ENCODE results near the gene P4HTM. TPM values are rescaled to one million over a fixed set of nuclear protein-coding genes. Genes with fewer than 3 reads are reported as not detected.
A peak's percentile ranks its signal among the peaks of the same experiment; 100 is the strongest.

P4HTM gene, protein sequence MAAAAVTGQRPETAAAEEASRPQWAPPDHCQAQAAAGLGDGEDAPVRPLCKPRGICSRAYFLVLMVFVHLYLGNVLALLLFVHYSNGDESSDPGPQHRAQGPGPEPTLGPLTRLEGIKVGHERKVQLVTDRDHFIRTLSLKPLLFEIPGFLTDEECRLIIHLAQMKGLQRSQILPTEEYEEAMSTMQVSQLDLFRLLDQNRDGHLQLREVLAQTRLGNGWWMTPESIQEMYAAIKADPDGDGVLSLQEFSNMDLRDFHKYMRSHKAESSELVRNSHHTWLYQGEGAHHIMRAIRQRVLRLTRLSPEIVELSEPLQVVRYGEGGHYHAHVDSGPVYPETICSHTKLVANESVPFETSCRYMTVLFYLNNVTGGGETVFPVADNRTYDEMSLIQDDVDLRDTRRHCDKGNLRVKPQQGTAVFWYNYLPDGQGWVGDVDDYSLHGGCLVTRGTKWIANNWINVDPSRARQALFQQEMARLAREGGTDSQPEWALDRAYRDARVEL
- 10 to 100 TPM; 39.1 to 42.3 (median 41.2) TPM for polyA plus RNA-seq (ENCODE audit: insufficient read length in 3 of 3)

DNA sequence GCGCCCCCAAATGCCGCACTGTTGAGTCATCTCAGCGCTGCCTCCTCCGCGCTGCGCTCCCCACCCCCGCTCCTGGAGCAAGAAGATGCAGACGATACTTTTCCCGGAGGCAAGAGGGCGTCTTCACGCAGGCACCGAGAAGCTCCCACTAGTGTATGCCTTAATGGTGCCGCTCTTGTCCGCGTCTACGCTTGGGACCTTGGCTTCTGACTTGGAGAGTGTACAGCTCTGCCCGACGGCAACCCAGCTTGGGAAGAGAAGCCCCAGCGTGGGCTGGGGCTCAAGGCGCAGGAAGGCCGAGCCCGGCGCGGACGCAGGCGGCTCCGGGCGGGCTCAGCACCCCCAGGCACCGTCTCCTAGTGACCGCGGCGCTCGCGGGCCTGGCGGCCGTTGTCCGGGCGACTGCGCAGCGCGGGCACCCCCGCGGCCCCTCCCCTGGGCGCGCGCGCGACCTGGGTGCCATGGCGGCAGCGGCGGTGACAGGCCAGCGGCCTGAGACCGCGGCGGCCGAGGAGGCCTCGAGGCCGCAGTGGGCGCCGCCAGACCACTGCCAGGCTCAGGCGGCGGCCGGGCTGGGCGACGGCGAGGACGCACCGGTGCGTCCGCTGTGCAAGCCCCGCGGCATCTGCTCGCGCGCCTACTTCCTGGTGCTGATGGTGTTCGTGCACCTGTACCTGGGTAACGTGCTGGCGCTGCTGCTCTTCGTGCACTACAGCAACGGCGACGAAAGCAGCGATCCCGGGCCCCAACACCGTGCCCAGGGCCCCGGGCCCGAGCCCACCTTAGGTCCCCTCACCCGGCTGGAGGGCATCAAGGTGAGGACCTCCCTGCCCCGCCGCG lies at the start of gene P4HTM:
P4HTM (plus strand) TSS at position 446 of the 840 bp plus-strand sequence; CDS start at position 462, 16 bp downstream.
- DNase-seq (ENCODE audit: low read depth in 3 of 3, low spot score in 2 of 3), result peak; percentile 80

GRCh38 chr3:48945432-48945831 lies 44.6 kb upstream of the P4HTM start:
- DNase-seq (ENCODE audit: low read depth in 3 of 3, low spot score in 2 of 3), result no peak

- DNase-seq (ENCODE audit: low read depth in 3 of 3, low spot score in 2 of 3), result no peak
Measured at GRCh38 chr3:48945891-48946549, 44.0 kb upstream of the P4HTM start.

DNA sequence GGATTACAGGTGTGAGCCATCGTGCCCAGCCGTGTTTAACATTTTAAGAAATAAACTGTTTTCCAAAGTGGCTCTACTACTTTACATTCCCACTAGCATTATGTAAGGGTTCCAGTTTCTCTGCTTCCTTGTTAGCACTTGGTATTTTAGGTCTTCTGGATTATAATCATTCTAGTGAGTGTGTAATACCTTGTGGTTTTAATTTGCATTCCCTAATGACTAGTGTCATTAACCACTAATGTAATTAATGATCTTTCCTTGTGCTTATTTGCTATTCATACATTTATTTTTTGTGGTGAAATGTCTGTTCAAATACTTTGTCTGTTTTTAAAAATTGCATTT lies 40.7 kb upstream of the P4HTM start:
- no peak for DNase-seq (ENCODE audit: low read depth in 3 of 3, low spot score in 2 of 3)

DNA sequence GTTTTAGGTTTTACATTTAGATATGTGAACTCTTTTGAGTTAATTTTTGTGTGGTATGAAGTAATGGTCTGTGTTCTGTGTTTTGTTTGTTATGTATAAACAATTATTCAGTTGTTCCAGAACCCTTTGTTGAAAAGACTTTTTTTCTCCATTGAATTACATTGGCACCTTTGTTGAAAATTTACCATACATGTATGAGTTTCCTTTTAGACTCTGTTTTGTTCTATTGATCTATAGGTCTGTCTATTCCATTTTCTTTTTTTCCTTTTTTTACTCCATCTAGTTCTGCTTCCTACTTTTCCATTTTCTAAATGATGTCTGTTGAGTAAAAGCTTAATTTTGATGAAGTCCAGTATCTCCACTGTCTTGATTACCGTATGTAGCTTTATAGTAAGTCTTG lies 40.0 kb upstream of the P4HTM start:
- DNase-seq (ENCODE audit: low read depth in 3 of 3, low spot score in 2 of 3), result no peak

DNA sequence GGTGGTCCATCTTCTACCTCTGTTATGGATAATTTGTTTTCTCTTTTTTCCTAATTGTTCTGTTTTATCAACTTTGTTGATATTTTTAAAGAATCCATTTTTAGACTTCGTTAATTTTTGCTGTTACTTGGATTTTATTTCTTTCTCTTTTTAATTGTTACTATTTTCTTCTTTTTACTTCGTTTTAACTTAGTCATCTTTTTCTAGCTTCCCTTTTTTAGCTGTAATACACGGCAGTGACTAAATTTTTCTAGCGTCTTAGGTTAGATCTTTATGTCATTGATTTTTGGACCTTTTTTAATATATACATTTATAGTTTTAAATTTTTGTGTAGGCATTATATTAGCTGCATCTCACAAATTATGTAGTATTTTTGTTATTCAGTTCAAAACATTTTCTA lies 38.3 kb upstream of the P4HTM start:
- DNase-seq (ENCODE audit: low read depth in 3 of 3, low spot score in 2 of 3), result no peak

DNA sequence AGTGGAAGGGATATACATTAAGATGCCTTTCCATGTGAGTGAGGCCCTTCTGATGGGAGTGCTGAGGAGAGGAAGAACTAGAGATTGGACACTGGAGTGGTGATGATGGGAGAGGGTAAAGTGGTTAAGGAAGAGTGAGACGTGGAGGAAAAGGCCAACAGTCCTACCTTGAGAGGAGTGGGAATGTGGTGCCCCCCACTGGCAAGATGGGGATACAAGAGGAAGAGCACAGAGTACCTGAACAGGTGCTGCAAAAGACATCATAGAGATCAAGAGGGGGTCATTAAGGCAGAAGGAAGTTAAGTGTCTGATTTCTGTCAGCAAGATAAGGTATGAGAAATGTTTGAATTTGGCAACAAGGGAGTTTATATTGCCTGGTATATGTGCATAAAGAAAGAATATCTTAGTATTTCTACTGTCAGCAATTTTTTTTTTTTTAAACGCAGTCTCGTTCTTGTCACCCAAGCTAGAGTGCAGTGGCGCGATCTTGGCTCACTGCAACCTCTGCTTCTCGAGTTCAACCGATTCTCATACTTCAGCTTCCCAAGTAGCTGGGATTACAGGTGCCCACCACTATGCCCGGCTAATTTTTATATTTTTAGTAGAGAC lies 37.4 kb upstream of the P4HTM start:
- DNase-seq (ENCODE audit: low read depth in 3 of 3, low spot score in 2 of 3), result no peak

DNA sequence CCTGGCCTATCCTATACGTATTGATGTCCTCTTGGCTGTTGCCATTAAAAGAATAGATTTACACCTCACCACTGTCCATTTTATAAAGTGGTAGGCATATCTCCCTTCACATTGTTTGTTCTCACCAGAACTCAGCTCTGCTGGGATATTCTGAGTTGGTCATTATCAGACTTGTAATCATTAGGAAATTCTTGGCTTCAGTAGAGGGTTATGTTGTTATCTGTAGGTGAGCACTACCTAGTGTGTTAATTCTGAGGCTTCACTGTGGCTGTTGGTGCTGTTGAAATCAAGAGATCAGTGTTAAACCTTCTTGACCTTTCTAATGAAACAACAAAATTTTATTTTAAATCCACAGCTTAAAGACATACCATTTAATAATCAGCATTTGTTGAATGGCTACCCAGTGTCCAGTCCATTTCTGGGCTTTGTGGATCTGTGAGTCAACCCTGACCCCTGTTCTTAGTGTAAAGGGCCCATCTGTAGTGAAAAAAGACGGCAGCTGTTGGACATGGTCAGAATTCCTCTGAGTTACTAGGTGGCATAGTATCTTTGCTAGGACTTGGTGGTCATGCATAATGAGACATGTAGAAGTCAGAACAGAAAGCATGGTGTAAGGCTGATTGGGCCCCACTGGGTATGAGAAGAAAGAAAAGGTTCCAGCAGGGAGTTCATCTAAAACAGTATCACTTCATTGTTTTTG lies 32.9 kb upstream of the P4HTM start:
- no peak for DNase-seq (ENCODE audit: low read depth in 3 of 3, low spot score in 2 of 3)

GRCh38 chr3:48960841-48961413 lies 29.1 kb upstream of the P4HTM start:
- DNase-seq (ENCODE audit: low read depth in 3 of 3, low spot score in 2 of 3), result no peak

DNA sequence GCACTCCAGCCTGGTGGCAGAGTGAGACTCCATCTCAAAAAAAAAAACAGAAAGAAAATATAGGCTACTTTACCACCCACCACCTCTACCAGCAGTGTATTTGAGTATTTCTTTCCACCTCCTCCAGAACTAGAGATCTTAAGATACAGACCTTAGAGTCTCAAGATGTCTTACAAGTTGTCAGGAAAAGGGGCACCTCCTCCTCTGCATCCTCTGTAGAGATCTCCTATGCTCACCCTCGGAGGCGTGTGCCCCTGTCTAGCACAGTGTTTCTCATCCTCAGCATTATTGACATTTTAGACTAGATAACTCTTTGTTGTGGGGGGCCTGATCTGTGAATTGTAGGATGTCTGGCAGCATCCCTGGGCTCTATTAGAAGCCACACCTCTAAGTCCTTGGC lies 27.7 kb upstream of the P4HTM start:
- no peak for DNase-seq (ENCODE audit: low read depth in 3 of 3, low spot score in 2 of 3)

DNA sequence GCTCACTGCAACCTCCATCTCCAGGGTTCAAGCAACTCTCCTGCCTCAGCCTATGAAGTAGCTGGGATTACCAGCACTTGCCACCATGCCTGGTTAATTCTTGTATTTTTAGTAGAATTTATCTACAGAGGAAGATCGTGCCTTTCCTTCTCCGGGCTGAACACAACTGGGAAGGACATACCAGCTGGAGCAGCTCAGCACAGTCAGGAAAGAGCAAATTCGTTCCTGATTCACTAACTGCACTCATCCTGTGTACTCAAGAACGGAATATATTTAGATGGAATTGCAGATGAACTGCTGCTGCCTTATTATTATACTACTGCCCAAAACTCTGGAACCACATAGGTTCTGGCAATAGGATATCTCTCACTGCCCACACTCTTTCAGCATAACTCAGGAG lies 27.1 kb upstream of the P4HTM start:
- no peak for DNase-seq (ENCODE audit: low read depth in 3 of 3, low spot score in 2 of 3)

GRCh38 chr3:48963591-48963990 lies 26.4 kb upstream of the P4HTM start:
- DNase-seq (ENCODE audit: low read depth in 3 of 3, low spot score in 2 of 3), result no peak

- no peak for DNase-seq (ENCODE audit: low read depth in 3 of 3, low spot score in 2 of 3)
Measured at GRCh38 chr3:48966367-48966766, 23.7 kb upstream of the P4HTM start.

- no peak for DNase-seq (ENCODE audit: low read depth in 3 of 3, low spot score in 2 of 3)
Measured at GRCh38 chr3:48966876-48967361, 23.1 kb upstream of the P4HTM start.

- DNase-seq (ENCODE audit: low read depth in 3 of 3, low spot score in 2 of 3), result no peak
Measured at GRCh38 chr3:48970586-48970985, 19.5 kb upstream of the P4HTM start.

DNA sequence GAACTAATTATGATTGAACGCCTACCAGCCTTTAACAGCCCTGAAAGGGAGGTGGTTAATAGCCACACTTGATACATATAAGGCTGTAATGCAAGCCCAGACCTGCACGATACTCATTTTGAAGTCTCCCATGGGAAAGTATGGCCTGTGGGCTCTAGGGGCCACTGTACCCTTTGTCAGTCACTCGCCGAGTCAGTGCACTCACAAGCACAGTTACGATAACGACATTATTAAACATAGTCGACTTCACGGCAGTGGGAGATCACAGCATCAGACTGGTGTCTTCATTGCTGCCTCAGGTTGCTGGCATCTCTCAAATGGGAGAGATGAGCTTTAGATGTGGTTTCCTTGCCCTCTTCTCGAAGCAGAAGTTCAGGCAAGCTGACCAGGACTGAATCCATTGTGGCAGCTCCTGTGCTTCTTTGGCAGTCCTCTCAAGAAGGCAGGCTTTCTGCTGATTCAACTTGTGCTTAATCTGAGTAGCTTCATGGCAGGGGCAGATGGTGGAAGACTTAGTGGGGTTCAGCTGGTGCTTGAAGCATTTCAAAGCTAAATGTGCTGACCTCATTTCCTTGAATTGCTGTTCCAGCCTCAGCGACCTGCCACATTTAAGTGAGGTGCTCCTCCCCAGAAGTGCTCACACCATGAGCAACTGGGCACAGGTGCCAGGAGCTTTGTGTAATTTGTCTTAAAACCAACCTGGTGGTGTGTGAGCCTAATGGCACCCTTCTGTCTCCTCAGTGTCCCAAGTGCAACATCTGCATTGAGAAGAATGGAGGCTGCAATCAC lies 15.8 kb upstream of the P4HTM start:
- DNase-seq (ENCODE audit: low read depth in 3 of 3, low spot score in 2 of 3), result no peak

DNA sequence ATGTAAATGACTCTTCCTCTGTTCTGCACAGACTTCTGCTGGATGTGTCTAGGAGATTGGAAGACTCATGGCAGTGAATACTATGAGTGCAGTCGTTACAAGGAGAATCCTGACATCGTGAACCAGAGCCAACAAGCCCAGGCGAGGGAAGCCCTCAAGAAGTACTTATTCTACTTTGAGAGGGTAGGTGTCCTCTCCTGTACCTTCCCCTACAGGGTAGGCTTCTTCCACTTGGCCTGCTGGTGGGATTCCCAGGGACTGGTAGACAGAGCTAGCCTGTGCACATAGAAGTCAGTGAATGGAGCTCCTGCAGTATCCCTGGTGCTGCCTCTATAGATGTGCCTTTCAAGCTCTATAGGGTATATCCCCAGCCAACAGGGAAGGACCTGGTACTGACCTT lies 10.6 kb upstream of the P4HTM start:
- no peak for DNase-seq (ENCODE audit: low read depth in 3 of 3, low spot score in 2 of 3)

DNA sequence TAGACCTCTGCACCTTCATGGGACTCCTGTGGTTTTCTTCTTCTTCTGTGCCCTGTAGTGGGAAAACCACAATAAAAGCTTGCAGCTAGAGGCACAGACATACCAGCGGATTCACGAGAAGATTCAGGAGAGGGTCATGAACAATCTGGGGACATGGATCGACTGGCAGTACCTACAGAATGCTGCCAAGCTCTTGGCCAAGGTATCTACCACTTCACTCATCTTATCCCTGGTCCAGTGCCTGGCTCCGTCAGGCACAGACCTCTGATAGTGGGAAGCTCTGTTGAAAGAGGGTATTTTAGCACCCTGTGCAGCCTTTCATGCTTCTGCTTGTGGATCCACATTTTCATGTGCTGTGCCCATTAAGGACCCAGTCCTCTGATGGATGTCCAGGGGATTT lies 9.7 kb upstream of the P4HTM start:
- no peak for DNase-seq (ENCODE audit: low read depth in 3 of 3, low spot score in 2 of 3)

- no peak for DNase-seq (ENCODE audit: low read depth in 3 of 3, low spot score in 2 of 3)
Measured at GRCh38 chr3:48982016-48982415, 8.0 kb upstream of the P4HTM start.

Measured in right renal cortex interstitium (tissue), 3 donors.